ENCODE data around the gene EXOC6B. TPM values are rescaled to one million over a fixed set of nuclear protein-coding genes. Genes with fewer than 3 reads are reported as not detected.

The EXOC6B gene
- total RNA-seq, 1 donor from 2014 or later: 32.2 TPM

DNA sequence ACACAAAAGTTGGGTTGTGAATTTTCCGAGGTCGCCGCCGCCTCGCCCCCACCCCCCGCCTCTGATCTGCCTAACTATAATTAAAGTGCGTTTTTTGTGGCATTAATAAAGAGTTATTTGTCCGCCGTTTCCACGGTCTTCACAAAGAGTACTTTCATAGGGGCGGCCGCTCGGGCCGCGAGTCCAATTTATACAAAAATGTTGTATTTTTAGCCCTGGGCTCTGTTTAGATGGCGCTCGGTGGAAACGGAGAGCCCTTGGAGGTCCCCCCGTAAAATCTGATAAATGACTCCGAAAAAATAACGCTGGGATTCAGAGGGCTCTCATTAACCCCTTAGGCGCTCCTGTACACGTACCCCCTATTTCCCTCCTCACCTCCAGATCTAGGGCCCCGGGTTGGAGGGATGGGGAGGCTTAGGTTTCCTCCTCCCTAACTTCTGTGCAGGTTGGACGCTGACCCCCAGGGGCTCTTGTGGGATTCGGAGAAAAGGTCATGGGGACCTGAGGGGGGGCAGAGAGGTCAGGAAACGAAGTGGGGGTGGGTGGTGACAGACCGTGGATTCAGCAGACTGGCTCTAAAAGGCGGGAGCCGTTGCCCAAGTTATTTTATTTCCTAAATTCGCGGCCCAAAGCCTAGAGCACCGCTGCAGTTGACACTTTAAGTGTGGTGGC lies 680.0 kb downstream of the EXOC6B start:
- peaks cover 38% of the 10 kb centered on the region for H3K27me3 Mint-ChIP-seq (ENCODE audit: low read depth)
- H3K36me3 Mint-ChIP-seq (ENCODE audit: low read depth): peaks cover 3% of the 10 kb centered on the region
- H3K4me3 Mint-ChIP-seq (ENCODE audit: unreplicated experiment): peak overlapping the region; percentile 76
- H3K27ac Mint-ChIP-seq (ENCODE audit: unreplicated experiment): no peak overlapping the region
- DNase-seq (ENCODE audit: low spot score): no peak
- peaks cover 51% of the 10 kb centered on the region for H3K4me1 Mint-ChIP-seq (ENCODE audit: low read depth)
- TF ChIP-seq, protein P1, sequence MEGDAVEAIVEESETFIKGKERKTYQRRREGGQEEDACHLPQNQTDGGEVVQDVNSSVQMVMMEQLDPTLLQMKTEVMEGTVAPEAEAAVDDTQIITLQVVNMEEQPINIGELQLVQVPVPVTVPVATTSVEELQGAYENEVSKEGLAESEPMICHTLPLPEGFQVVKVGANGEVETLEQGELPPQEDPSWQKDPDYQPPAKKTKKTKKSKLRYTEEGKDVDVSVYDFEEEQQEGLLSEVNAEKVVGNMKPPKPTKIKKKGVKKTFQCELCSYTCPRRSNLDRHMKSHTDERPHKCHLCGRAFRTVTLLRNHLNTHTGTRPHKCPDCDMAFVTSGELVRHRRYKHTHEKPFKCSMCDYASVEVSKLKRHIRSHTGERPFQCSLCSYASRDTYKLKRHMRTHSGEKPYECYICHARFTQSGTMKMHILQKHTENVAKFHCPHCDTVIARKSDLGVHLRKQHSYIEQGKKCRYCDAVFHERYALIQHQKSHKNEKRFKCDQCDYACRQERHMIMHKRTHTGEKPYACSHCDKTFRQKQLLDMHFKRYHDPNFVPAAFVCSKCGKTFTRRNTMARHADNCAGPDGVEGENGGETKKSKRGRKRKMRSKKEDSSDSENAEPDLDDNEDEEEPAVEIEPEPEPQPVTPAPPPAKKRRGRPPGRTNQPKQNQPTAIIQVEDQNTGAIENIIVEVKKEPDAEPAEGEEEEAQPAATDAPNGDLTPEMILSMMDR (IDR thresholded peaks at IDR 0.05): no peak
- no peaks in the 10 kb centered on the region for H3K9me3 Mint-ChIP-seq (ENCODE audit: low read depth)

DNA sequence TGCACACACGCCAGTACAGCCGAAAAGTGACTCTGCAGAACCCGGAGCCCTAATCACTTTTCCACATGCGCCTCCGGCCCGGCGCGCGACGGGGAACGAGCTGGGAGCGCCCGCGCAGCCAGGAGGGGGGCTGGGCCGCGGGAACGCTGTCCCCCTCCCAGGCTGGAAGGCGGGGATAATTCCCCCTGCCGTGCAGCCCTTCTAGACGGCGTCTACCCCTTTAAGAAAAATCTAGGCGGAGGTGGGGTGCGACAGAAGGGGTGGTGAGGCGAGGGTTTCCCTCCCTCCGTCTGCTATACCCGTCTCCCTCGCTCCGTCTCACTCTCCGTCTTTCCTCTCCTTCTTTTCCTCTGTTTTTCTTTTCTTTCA lies 680.6 kb downstream of the EXOC6B start:
- TF ChIP-seq, protein P1 (IDR thresholded peaks at IDR 0.05): no peak
- H3K4me3 Mint-ChIP-seq (ENCODE audit: unreplicated experiment): peak overlapping the region; percentile 76
- peaks cover 3% of the 10 kb centered on the region for H3K36me3 Mint-ChIP-seq (ENCODE audit: low read depth)
- H3K27me3 Mint-ChIP-seq (ENCODE audit: low read depth): peaks cover 38% of the 10 kb centered on the region
- H3K27ac Mint-ChIP-seq (ENCODE audit: unreplicated experiment): peak overlapping the region; percentile 12
- H3K9me3 Mint-ChIP-seq (ENCODE audit: low read depth): no peaks in the 10 kb centered on the region
- peaks cover 51% of the 10 kb centered on the region for H3K4me1 Mint-ChIP-seq (ENCODE audit: low read depth)
- no peak for DNase-seq (ENCODE audit: low spot score)

DNA sequence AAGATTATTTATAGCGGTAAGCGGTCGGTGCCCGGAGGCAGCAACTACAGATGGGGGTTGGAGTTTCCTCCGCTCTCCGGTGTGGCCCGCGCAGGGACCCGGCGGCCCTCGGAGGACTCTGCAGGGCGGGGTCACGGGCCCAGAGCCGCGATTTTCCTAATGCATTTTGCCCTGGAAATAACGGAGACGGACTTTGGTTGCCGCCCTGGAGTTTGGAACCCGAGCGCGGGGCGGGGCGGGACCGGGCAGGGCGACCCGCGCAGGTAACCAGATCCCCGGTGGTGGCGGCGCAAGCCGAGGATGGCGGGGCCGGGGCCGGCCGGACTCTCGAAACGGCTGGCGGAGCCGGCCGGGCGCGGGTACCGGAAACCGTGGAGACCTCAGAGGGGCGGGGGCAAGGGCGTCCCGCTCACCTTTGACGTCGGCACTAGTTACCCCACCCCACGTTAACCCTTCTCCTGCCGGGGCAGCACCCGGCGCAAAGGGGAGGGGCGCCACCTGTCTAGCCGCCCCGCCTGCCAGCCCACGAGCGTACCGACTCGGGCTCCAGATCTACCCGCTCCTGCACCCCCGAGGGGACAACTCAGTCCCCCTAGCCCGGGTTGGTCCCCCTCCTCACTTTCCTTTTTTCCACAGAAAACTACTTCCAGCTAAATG lies 681.1 kb downstream of the EXOC6B start:
- no peaks in the 10 kb centered on the region for H3K9me3 Mint-ChIP-seq (ENCODE audit: low read depth)
- no peak for DNase-seq (ENCODE audit: low spot score)
- H3K4me3 Mint-ChIP-seq (ENCODE audit: unreplicated experiment): peak overlapping the region; percentile 76
- H3K27ac Mint-ChIP-seq (ENCODE audit: unreplicated experiment): peak overlapping the region; percentile 12
- H3K27me3 Mint-ChIP-seq (ENCODE audit: low read depth): peaks cover 33% of the 10 kb centered on the region
- TF ChIP-seq, protein P1 (IDR thresholded peaks at IDR 0.05): no peak
- H3K4me1 Mint-ChIP-seq (ENCODE audit: low read depth): peaks cover 46% of the 10 kb centered on the region
- H3K36me3 Mint-ChIP-seq (ENCODE audit: low read depth): peaks cover 3% of the 10 kb centered on the region

DNA sequence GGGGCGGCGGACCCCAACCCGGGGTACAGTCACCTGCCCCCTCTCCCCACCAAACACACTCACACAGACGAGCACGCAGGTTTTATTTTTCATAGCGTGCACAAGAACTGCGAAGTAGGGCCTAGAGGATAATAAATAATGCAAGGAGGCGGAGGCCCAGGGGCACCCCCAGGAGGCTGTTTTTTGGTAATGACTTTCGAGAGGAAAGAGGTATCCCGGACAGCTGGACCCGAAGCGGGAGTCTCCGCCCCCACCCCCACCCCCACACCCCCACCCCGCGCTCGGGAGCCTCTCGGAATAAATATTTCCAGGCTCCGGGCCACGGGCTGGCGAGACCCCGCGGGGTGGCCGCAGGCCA lies 681.6 kb downstream of the EXOC6B start:
- Mint-ChIP-seq H3K27ac (ENCODE audit: unreplicated experiment) (no peak overlapping the region), H3K9me3 (ENCODE audit: low read depth) (no peaks in the 10 kb centered on the region), H3K4me1 (ENCODE audit: low read depth) (peaks cover 46% of the 10 kb centered on the region), H3K4me3 (ENCODE audit: unreplicated experiment) (peak overlapping the region; percentile 48), H3K36me3 (ENCODE audit: low read depth) (peaks cover 3% of the 10 kb centered on the region), H3K27me3 (ENCODE audit: low read depth) (peaks cover 30% of the 10 kb centered on the region)
- no peak for DNase-seq (ENCODE audit: low spot score)
- TF ChIP-seq, protein P1 (IDR thresholded peaks at IDR 0.05): peak; percentile 39

DNA sequence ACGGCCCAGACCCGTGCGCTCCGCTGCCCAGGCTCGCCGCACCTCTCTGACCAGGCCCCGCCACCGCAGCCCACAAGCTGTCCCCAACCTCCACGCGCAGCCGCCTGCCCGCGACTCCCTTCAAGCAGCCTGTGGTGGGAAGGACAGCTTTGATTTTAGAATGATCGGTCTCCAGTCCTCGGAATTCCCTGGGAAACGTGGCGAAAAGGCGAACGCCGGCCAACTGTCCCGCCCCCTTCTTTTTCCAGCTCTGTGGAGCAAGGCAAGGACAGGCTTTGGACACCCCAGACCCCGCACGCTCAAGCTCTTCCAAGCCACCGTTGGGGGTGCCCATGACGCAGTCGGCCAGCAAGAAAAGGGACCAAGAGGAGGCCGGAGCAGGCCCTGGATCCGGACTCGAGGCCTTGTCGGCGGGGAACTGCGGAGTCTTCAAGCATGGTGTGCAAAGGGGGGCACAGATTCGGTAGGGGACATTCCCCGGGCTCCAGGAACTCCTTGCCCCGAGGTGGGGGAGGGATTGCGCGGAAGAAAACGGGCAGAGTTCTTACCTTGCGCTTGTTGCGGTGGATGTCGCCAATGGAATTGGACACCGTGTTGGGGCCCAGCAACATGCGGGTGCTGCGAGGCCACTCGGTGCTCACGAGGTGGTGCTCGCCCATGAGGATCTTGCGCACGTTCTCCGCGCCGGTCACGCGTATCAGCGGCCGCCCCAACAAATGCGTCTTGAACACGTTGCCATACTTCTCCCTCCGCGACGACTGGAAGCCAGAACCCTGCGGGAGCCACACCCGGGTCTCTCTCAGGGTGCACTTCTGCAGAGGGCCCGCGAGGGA lies 682.2 kb downstream of the EXOC6B start:
- Mint-ChIP-seq H3K36me3 (ENCODE audit: low read depth) (peaks cover 3% of the 10 kb centered on the region), H3K9me3 (ENCODE audit: low read depth) (no peaks in the 10 kb centered on the region), H3K27ac (ENCODE audit: unreplicated experiment) (no peak overlapping the region), H3K27me3 (ENCODE audit: low read depth) (peaks cover 26% of the 10 kb centered on the region), H3K4me1 (ENCODE audit: low read depth) (peaks cover 47% of the 10 kb centered on the region), H3K4me3 (ENCODE audit: unreplicated experiment) (peak overlapping the region; percentile 52)
- peak; percentile 92 for DNase-seq (ENCODE audit: low spot score)
- TF ChIP-seq, protein P1 (IDR thresholded peaks at IDR 0.05): no peak

All from chondrocyte (in vitro differentiated cells).